ENCODE measurements around the gene HECTD4. TPM values are rescaled to one million over a fixed set of nuclear protein-coding genes. Genes with fewer than 3 reads are reported as not detected.

Gene HECTD4
- total and polyA plus RNA-seq, 9 of the 15 experiments (the other 6 are each of a cell fraction or from before 2014, with no cell fraction given) = 3.5 to 33.3 (median 13.5) TPM

- DNase-seq (ENCODE audit: extremely low read depth in 1 of 4, low spot score in 3 of 4) = no peak
- ChIA-PET CTCF (ENCODE audit: low intra/inter-chr PET ratio) (no interaction called here), POLR2A (no interaction called here)
Measured at GRCh38 chr12:112308161-112308560, 74.1 kb downstream of the HECTD4 start.

More at GRCh38 chr12:112308161-112308560, 74.1 kb downstream of the HECTD4 start:
- Histone ChIP-seq H3K4me2 (ENCODE audit: insufficient read depth, low read length) (no peak overlapping the region), H3K9ac (ENCODE audit: insufficient read depth in 1 of 2, low read depth in 2 of 2, low read length in 2 of 2) (no peak overlapping the region), H3K9me1 (ENCODE audit: control insufficient read depth, insufficient read depth, low read length) (no peaks in the 10 kb centered on the region), H3K27me3 (ENCODE audit: control insufficient read depth in 2 of 2, insufficient read depth in 2 of 2, low read length in 2 of 2) (no peaks in the 10 kb centered on the region), H3K4me3 (no peak overlapping the region), H3K9me3 (replicated peaks; ENCODE audit: control insufficient read depth, insufficient read depth, low read depth, low read length) (no peaks in the 10 kb centered on the region), H3K4me1 (replicated peaks in 1 of 2; ENCODE audit: control insufficient read depth in 2 of 2, insufficient read depth in 2 of 2, low read length in 2 of 2) (no peaks in the 10 kb centered on the region), H3K36me3 (ENCODE audit: control insufficient read depth, insufficient read depth, low read length) (peaks cover 54% of the 10 kb centered on the region), H2AFZ (ENCODE audit: low read depth, low read length) (no peak overlapping the region), H3K27ac (ENCODE audit: extremely low read depth, low read depth, low read length) (no peak overlapping the region), H3K79me2 (ENCODE audit: control insufficient read depth, insufficient read depth, low read length) (no peaks in the 10 kb centered on the region), H4K20me1 (replicated peaks; ENCODE audit: control insufficient read depth, insufficient read depth, low read length) (no peaks in the 10 kb centered on the region)
- no TSS peak for BruUV-seq (replicated peaks)
- 100% methylated on average over 1 of the region's 1 CpG for WGBS (ENCODE audit: insufficient coverage, low coverage, missing lambda C conversion rate)
- in situ Hi-C loops (cut with MboI) = no loop called here
- FAIRE-seq (no peak), ATAC-seq (no peak)
- intact Hi-C loops (cut with micrococcal nuclease) = no loop called here
- TF ChIP-seq KLF10 (CRISPR knock-in tag; IDR thresholded peaks at IDR 0.05) (no peak), GATA2 (CRISPR knock-in tag; IDR thresholded peaks at IDR 0.05) (no peak), SMAD3 (CRISPR knock-in tag; conservative IDR thresholded peaks at IDR 0.05) (no peak), ZNF239 (CRISPR knock-in tag; IDR thresholded peaks at IDR 0.05) (no peak), HDAC8 (tag; IDR thresholded peaks at IDR 0.05) (no peak), ZNF324 (CRISPR knock-in tag; IDR thresholded peaks at IDR 0.05) (no peak), ZNF354B (CRISPR knock-in tag; IDR thresholded peaks at IDR 0.05) (no peak), ARHGAP35 (IDR thresholded peaks at IDR 0.05; ENCODE audit: partially characterized antibody) (no peak), RNF219 (CRISPR knock-in tag; IDR thresholded peaks at IDR 0.05) (no peak), MGA (IDR thresholded peaks at IDR 0.05) (no peak)

All from K562 (cell line).